Measurements from ENCODE around the gene HS1BP3.

Gene HS1BP3

DNA sequence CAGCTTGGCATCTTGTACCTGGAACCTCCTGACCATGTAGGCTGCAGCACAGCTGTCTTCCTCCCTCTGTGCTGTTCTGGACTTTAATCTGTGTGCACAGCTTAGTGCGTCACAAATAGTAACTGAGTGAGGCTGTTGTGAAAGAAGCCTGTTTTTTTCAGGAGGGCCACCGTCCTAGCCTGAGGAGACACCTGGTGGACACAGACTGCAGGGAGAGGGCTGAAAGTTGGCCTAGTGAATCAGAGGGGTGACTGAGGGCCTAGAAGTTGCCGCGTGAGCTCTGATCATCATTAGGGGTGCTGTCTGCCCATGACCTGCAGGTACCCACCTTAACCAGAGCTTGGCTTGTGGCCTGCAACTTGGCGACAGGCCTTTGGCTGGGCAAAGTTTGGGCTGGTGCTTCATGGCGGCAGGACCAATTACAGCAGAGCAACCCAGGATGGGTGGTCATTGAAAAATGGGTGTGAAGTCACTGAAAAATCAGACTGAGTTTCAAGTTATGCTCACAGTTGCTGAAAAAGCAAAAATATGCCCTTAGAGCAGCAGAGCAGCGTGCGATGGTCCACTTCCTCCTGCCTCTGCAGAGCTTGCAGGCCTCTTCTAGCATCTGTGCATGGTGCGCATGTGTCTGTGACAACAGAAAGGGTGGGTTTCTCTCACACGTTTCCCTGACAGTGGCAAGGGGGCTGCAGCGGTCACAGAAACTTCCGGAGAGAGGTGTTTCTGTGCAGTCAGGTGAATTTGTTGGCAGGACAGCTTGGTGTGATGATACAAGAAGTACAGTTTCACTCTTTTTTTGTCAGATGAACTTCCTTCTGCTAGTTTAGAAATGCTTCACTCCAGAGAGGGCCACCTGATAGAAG lies 25.7 kb upstream of the HS1BP3 start:
- Histone ChIP-seq H3K4me3 (no peak overlapping the region), H3K27ac (peak overlapping the region in 3 of 21 experiments; percentile 16 to 75 (median 55))

DNA sequence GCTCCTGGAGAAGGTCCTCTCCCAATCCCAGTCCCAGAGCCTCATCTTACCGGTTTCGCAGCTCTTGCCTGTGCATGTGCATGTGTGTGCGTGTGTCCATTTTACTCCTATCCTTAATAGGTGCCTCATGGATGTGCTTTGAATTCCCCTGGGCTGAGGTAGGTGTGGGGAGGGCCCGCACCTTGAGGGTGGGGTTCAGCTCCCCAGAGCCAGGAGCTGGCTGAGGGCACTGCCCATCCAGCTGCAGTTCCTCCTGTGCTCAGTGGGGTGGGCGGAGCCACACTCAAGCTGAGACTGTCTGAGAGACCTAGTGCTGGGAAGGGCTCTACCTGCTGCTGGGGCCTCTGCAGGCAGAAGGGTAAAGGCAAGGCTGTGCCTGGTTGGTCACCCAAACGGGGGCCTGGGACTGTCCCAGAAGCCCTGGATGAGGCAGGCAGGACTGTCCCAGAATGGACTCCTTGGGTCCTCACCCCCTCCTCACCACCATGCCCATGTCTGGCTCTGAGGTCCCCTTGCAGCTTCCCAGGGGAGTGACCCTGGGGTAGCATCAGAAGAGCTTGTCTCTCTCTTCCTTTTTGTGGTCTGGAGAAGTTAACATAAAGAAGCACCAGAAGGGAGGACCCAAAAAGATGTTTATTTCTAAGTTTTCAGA lies 24.9 kb upstream of the HS1BP3 start:
- no peak overlapping the region for H3K4me3 ChIP-seq
- H3K27ac ChIP-seq, result peak overlapping the region in 3 of 21 experiments; percentile 16 to 75 (median 55)

DNA sequence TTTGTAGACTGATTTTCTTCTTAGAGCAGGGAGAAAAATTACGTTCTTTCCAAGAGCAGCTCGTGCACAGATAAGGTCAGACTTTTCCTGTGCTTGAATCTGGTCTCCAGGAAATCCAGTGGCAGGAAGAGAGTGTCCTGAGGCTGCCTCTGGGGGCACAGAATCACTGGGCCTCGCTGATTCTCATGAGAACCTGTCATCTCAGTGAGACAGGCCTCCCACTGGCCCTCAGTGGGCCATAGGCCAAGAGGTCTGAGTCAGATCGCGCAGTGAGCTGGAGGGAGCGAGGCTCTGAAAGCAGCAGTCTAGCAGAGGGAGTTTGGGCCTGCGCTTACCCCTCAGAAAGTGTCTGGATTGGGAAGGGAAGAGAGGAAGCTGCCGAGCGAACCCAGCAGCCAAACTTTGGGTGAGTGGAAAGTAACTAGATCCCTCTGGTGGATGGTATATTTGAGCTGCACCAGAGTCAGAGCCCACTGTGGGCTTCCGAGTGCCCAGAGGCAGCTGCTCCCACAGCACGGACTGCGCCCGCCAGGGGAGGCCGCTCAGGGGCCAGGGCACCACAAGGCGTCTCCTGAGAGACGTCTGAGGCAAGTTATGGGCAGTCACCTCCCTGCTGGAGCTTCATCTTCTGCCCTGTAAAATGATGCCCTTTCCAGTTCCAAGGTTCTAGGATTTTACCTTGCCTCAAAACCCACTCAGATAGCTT lies 24.2 kb upstream of the HS1BP3 start:
- peak overlapping the region in 3 of 21 experiments; percentile 2 to 75 (median 36) for H3K27ac ChIP-seq
- no peak overlapping the region for H3K4me3 ChIP-seq

DNA sequence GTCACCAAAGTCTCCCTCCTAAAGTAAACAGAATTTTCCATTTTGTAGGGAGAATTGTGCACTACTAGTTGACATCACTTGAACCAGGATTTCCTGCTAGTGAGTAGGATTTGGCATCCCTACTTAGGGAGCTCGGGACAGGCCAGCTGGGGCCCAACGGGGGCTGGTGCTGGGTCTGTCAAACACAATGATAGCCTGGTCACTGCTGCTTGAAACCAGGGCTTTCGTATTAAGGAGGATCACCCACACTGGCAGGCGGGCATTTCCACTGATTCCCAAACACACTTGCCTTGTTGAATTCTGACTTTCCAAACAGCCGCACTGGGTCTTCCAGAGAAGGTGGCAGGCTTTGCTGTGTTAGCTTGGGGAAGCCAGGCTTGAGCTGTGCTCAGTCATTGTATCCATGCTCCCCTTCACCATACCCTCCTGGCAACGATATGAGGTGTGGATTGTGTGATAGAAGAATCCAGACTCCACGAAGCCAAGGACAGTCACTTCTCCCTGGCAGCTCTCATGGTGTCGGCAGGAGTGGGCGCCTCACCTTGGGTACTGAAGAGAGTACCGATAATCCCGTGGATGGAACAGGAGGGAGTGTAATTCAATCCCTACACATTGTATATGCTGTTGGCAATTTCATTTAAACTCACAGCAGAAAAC lies 23.5 kb upstream of the HS1BP3 start:
- H3K4me3 ChIP-seq, result no peak overlapping the region

DNA sequence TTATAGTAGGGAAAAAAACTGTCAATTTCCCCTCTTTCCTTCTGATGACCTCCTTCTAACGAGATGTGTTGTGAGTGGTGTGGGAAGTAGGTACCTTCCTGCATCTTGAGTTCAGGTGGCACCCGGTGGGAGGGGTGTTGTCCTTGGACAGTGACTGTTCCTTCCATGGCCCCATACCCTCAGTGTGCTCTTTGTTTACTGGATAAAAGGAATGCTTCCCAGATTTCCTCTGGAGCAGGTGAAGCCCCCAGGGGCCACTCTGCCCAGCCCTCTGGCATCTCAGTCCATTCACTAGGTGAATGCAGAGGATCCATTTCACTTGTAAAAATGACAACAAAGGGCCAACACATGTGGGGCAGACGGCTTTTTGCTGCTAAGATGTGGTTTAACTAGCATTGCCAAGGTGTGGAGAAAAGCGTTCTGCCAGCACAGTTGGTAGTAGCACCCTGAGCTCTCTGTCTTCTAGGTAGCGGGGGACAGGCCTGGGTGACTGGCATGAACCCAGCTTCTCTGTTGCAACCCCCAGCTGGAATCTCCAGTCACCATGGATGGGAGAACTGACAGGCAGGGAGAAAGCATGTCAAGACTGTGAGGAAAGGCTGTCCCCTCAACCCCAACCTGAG lies 22.9 kb upstream of the HS1BP3 start:
- no peak overlapping the region for H3K27ac ChIP-seq

More for the DNA sequence above, 23.5 kb upstream of the HS1BP3 start:
- H3K27ac ChIP-seq, result no peak overlapping the region

DNA sequence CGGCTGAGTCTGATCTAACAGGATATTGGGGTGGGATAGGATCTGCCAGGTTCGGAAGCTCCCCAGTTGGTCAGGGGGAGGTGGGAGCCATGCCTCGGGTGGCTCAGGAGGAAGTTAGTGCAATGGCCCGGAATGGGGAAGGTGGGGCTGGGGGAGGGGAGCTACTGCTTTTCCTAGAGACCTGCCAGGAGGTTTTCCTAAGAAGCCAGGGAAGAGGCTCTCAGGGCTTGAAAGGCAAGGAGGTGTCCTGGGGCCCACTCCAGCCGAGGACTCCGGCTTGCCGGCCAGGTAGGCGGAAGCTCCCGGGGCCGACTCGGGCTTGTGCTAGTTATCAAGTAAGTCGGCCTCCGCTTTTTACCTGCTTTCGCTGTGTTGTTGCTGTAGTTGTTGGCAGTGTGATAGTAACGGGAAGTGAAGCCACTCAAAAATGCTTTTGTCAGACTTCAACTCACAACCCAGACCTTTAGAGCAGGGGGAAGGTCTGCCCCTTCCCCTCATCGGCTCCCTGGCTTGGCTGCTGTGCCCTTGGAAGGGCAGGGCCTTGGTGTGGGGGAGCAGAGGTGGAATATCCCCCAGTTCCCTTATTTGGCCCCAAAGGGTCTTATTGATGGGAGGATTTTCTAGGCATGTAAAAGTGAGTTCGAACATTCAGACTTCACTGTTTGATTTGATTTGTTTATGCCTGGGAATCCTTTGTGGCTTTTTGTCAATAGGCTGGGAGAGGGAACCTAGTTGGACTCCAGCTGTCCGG lies 21.5 kb upstream of the HS1BP3 start:
- Histone ChIP-seq H3K27ac (peak overlapping the region in 1 of 21 experiments; percentile 71), H3K4me3 (no peak overlapping the region)

More for the DNA sequence above, 22.9 kb upstream of the HS1BP3 start:
- H3K4me3 ChIP-seq, result no peak overlapping the region

DNA sequence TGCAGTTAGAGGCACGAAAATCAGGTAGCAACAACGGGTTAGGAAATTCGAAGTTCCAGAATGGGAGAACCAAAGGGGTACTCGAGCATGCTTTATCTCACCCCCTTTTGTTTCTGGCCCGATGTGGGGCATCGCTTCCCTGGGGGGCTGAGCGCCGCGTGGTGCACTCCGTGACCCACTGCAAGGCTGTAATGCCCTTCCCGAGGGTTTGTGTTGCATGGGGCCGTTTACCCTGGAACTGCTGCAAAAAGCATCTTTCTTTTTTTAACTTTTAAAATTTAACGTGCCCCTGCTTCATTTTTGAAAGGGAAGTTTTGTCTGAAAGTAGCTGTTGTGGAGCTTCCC lies 20.8 kb upstream of the HS1BP3 start:
- H3K27ac ChIP-seq, result peak overlapping the region in 1 of 21 experiments; percentile 71
- no peak overlapping the region for H3K4me3 ChIP-seq

DNA sequence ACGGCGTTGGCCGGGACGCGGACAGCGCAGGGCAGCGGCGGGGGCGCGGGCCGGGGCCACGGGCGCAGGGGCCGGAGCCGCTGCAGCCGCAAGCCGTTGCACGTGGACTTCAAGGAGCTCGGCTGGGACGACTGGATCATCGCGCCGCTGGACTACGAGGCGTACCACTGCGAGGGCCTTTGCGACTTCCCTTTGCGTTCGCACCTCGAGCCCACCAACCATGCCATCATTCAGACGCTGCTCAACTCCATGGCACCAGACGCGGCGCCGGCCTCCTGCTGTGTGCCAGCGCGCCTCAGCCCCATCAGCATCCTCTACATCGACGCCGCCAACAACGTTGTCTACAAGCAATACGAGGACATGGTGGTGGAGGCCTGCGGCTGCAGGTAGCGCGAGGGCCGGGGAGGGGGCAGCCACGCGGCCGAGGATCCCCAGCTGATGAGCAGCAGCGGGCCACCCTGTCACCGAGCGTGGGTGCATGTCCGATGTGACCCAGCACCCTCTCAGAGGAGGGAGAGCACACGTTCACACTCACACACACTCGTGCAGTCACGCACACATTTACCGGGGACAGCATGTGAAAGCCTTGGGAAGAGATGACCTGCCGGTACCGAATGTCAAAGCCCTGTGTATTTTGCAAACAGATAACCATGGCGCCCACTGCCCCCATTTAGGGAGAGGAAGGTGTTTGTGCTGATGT lies 20.3 kb upstream of the HS1BP3 start:
- Histone ChIP-seq H3K4me3 (no peak overlapping the region), H3K27ac (no peak overlapping the region)

DNA sequence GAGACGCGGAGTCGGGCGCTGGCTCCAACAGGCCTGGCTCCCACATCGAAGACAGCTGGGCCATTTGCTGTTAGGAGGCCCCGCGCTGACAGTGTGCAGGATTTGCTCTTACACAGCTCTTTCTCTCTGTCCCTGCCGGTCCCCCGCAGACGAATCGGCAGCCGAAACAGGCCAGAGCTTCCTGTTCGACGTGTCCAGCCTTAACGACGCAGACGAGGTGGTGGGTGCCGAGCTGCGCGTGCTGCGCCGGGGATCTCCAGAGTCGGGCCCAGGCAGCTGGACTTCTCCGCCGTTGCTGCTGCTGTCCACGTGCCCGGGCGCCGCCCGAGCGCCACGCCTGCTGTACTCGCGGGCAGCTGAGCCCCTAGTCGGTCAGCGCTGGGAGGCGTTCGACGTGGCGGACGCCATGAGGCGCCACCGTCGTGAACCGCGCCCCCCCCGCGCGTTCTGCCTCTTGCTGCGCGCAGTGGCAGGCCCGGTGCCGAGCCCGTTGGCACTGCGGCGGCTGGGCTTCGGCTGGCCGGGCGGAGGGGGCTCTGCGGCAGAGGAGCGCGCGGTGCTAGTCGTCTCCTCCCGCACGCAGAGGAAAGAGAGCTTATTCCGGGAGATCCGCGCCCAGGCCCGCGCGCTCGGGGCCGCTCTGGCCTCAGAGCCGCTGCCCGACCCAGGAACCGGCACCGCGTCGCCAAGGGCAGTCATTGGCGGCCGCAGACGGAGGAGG lies 19.6 kb upstream of the HS1BP3 start:
- Histone ChIP-seq H3K4me3 (no peak overlapping the region), H3K27ac (no peak overlapping the region)

DNA sequence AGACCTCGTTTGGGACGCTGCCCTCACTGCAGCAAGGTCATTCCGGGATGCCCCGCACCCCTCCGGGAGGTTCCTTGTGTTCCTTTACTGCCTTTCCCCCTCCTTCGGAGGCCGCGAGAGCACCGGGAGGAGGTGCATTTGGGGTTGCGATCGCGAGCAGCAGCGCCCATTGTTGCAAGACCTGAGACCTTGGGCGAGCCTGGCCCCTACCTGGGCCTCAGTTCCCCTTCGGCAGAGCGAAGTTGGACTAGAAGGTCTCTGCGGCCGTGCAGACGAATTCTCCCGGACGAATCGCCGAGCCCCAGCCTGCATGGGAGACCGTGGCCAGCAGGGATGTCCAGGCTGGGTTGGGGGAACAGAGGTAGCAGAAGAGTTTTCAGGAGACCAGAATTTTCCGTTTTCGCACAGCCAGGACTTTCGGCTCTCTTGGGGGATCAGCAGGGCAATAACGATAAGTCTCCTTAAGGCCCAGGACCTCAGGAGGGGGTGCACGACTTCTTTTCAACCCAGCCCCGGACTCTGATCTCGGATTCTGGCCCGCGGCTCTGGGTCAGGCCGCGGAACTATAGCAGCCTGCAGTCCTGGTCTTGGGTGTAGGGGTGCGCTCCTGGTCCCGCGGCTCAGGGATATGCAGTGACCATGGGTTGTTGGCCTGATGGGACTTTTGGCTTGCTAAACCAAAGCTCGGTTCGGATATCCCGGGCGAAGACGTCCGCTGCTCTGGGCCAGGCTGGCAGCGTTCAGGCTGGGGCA lies 18.8 kb upstream of the HS1BP3 start:
- no peak overlapping the region for H3K27ac ChIP-seq
- H3K4me3 ChIP-seq, result no peak overlapping the region

DNA sequence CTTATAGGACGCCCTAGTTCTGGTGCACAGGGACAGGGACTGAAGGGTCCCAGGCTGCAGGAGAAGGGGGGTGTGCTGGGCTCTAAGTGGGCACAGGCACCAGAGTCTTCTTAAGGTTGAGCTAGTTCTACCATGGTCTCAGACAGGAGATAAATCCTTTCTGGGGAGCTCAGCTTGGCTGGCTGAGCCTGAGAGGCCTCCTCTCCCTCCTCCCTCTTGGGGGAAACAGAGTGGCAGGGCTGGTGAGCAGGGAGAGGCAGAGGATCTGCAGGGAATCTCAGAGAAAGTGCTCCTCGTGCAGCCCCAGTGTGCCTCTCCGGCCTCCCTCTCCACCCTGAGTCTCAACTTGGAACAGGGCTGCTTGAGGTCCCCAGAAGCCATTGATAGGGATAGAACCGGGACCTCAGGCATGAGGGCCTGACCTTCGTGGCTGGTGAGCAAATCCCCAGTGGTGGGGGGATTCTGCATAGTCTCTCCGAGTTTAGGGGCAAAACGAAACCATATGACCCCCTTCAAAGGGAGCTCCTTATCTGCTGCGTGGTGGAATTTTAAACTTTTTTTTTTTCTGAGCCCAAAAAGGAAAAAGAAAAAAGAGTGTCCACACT lies 18.1 kb upstream of the HS1BP3 start:
- Histone ChIP-seq H3K27ac (peak overlapping the region in 1 of 21 experiments; percentile 22), H3K4me3 (no peak overlapping the region)

DNA sequence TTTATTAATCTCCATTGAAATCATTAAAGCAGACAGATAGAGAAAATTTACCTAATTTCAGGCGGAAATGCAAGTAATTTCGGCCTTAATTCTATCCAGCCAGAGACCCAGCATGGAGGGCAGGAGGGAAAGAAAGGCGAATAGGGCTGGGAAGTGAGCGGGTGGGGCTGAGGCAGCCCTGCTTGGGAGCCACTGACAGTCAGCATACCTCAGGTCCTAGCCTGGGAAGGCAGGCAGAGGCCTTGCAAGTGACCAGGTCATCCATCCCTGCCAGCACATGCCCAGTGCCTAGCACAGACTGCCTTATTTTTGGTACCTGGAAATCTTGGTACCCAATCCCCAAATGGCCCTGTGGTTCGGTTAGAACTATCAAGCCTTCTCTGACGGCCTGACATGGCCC lies 17.6 kb upstream of the HS1BP3 start:
- Histone ChIP-seq H3K27ac (no peak overlapping the region), H3K4me3 (no peak overlapping the region)

DNA sequence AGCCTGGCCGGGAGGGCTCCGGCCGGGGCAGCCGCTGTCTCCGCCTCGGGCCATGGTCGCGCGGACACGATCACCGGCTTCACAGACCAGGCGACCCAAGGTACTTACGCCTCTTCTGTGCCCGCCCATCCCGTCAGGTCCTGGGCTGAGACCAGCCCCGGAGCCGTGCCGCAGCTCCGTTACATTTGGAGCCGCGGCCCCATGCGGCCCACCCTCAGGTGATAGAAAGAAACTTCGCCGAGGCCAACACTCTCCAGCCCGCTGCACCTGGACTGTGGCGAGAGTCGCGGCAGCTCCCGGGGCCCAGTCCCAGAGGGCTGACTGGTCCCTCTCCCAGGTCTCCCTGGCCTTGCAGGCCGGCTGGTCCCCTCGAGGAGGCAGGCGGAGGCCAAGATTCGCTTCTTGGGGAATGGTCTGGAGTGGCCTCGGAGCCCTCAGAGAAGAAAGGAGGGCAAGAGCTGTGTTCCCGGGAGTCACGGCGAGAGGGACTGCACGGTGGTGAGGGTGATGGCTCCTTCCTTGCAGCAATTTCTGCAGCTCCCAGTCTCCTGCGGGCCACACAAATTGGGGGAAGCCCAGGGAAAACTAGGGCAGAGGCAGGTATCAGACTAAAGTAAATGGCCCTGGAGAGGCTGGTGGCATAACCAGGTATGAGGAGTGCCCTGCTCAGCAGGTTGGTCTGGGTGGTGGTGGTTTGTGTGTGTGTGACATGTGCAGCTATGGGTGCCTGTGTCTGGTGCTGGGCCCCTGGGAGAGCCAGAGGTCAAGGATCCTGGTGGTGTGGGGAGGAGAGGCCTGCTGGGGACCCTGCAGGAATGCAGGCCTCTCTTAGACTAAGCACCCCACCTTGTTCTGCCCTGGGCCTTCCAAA lies 16.9 kb upstream of the HS1BP3 start:
- Histone ChIP-seq H3K4me3 (peak overlapping the region in 5 of 7 experiments; percentile 7 to 42 (median 21)), H3K27ac (peak overlapping the region in 6 of 21 experiments; percentile 7 to 71 (median 34))

DNA sequence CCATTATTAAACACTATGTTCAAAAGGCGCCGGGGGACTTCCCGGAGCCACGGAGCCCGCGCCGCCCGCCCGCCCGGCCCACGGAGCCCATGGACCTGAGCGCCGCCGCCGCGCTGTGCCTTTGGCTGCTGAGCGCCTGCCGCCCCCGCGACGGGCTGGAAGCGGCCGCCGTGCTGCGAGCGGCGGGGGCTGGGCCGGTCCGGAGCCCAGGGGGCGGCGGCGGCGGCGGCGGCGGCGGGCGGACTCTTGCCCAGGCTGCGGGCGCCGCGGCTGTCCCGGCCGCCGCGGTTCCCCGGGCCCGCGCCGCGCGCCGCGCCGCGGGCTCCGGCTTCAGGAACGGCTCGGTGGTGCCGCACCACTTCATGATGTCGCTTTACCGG lies 16.2 kb upstream of the HS1BP3 start:
- Histone ChIP-seq H3K4me3 (peak overlapping the region; percentile 21 to 42 (median 32)), H3K27ac (peak overlapping the region in 5 of 21 experiments; percentile 7 to 74 (median 29))

DNA sequence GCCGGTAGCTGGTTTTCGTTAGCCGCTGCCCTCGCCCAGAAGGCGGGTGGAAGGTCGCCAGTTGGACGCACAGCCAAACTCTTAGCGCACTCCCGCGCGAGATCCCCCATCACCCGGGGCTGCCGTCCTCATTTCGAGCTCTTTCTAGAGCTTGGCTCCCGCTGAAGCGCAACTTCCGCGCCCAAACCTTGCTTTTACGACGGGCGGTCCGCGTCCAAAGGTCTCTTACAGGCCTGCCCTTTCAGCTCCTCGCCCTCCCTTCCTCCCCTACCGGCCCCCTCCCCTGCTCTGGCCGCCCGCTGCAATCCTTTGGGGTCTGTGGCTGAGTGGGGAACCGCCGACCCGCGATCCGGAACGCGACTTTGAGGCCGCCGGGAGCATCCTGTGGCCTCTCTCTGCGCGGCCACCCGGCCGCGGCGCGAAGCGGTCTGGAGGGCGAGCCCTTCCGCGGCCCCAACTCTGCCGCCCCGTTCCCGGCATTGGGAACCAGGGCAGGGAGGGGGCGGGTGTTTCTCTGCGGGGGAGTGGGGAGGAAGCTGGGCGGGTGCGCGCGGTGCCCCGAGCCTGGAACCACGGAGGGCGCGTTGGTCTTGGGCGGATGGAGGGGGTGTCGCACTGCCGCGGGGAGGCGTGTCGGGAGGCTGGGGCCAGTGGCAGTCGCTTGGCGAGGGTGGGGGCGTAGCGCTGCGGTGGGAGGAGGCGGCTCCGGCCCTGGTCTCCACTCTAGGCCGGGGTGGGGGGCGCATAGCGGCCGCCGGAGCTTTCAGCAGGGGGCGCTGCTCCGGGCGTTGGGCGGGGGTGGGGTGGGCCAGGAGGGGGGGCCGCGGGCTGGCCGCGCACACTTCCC lies 15.6 kb upstream of the HS1BP3 start, which contains the start of gene GDF7:
GDF7 (plus strand) TSS at position 841 of the 847 bp plus-strand sequence. CDS start 96 bp downstream, outside the sequence.
- Histone ChIP-seq H3K27ac (peak within 1 kb of the TSS in 7 of 21 experiments; percentile 3 to 74 (median 31)), H3K4me3 (peak within 1 kb of the TSS; percentile 21 to 42 (median 32))
